Neural cell (in vitro differentiated cells): ENCODE data around the gene BOD1.

Experiments
- CTCF ChIP-seq: fragments of 450-650 bp; IDR thresholded peaks from 2 replicates; pipeline ENCODE4 v1.5.1; 2014; ENCODE audit warnings: antibody characterized with exemption, mild to moderate bottlenecking, moderate library complexity; ENCODE audit not compliant: poor library complexity, severe bottlenecking
- EZH2 ChIP-seq: fragments of 200-600, 300-800 bp; shearing (Covaris generic), sonication (generic); IDR thresholded peaks from 2 replicates; pipeline ENCODE4 v1.6.1; 2014; ENCODE audit warnings: antibody characterized with exemption, low read length, borderline replicate concordance, mild to moderate bottlenecking; ENCODE audit not compliant: insufficient read depth, poor library complexity, severe bottlenecking
- RAD21 ChIP-seq: fragments of 450-650 bp; conservative IDR thresholded peaks from 2 replicates; pipeline ENCODE4 v1.6.1; 2014; ENCODE audit warnings: antibody characterized with exemption, mild to moderate bottlenecking, moderate library complexity
- TAF1 ChIP-seq: IDR thresholded peaks from 2 replicates; pipeline ENCODE4 v1.6.1; 2012; ENCODE audit warnings: low read depth

- TF ChIP-seq CTCF, result no peak
- no peak for TF ChIP-seq TAF1
- TF ChIP-seq EZH2, result no peak
- TF ChIP-seq RAD21, result no peak
Observed at GRCh38 chr5:173663352-173664153, 47.1 kb upstream of the BOD1 start.
